HFF-Myc (cell line): ENCODE results near the gene BRD1.

Source experiments
- DNase-seq: peaks from one replicate; pipeline ENCODE4 v3.0.0-alpha.2; 2011; ENCODE audit warnings: low read depth; ENCODE audit errors: extremely low read depth
- H3K4me3 ChIP-seq: replicated peaks from 2 replicates; pipeline ENCODE4 v1.5.1; 2011; ENCODE audit warnings: low read depth, mild to moderate bottlenecking, control low read depth, low read length
- CTCF ChIP-seq: IDR thresholded peaks from 2 replicates; pipeline ENCODE4 v1.5.1; 2012; ENCODE audit warnings: mild to moderate bottlenecking, low read depth, low read length, control low read depth; ENCODE audit errors: missing control alignments

The BRD1 gene

GRCh38 chr22:49761836-49762235, 65.8 kb downstream of the BRD1 start:
- H3K4me3 ChIP-seq, result no peak overlapping the region
- no peak for TF ChIP-seq CTCF
- DNase-seq, result no peak

DNA sequence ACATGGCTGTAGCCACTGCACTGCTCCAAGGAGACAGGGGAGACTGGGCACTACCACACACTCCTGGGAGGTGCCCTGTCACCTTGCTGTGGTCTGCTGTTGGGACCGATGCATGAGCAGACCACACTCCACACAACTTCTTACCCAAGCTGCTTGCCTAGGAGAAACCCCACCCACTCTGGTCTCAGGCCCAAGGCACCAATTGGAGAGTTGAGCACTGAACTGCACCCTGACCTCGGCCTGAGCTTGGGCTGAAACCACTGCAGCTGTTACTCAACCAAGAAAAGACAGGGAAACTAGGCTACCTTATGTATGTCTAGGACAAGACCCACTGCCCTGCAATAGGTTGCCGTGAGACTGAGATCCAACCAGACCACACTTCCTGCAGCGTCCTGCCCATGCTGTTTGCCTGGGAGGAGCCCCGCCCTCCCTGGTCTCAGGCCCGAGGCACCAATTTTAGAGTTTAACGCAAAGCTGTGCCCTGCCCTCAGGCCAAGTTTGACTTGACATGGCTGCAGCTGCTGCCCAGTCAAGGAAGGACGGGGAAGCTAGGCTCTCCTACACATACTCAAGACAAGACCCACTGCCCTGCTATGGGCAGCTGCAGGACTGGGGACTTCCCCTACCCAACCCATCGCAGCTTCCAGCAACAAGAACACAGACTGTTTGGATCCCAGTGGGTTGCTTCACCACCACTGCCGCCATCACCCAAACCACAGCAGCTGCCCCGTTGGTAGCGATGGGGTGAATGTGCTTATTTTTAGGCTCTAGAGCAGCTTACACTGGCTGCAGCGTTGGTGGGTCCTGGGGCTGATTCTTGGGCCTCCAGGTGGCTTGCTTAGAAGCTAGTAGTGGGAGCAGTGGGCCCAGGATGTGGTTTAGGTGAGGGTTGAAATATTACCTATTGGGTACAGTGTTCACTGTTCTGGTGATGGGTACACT, 66.8 kb downstream of the BRD1 start:
- DNase-seq, result no peak
- TF ChIP-seq CTCF, result no peak
- no peak overlapping the region for H3K4me3 ChIP-seq

- TF ChIP-seq CTCF, result no peak
- DNase-seq, result no peak
- H3K4me3 ChIP-seq, result no peak overlapping the region
Measured at GRCh38 chr22:49760280-49760629, 67.4 kb downstream of the BRD1 start.

DNA sequence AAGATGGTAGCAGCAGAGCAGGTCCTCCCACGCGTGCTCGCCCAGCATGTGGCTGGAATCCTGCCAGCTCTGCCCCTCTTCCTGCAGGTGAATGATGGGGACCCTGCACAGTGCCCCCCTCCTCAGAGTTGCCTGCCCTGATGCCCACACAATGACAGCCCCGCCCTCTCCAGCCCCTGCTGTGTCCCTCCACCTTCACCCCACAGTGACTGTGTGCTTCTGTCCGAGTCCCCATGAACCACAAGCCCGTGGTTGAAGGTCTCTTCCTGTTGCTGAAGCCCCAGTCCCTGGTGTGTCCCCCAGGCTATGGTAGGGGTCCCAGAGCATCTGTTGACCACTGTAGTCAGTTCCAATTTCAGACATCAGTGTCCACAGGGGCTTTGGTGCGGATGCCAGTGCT, 71.0 kb downstream of the BRD1 start:
- DNase-seq, result no peak
- no peak overlapping the region for H3K4me3 ChIP-seq
- TF ChIP-seq CTCF, result no peak

- no peak for TF ChIP-seq CTCF
- H3K4me3 ChIP-seq, result no peak overlapping the region
- DNase-seq, result no peak
Measured at GRCh38 chr22:49756201-49756600, 71.5 kb downstream of the BRD1 start.

DNA sequence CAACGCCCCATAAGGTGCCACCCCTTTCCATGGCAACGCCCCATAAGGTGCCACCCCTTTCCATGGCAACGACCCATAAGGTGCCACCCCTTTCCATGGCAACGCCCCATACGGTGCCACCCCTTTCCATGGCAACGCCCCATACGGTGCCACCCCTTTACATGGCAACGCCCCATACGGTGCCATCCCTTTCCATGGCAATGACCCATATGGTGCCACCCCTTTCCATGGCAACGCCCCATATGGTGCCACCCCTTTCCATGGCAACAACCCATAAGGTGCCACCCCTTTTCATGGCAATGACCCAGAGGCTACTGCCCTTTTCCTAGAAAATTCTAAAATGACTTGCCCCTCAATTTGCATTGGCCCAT, 72.1 kb downstream of the BRD1 start:
- DNase-seq, result no peak
- TF ChIP-seq CTCF, result no peak
- H3K4me3 ChIP-seq, result no peak overlapping the region
